PC-3 (cell line): Measurements from ENCODE around the gene SH3RF3.

Experiments
- EZH2 ChIP-seq: fragments of 300-600 bp; sonication (generic); IDR thresholded peaks from one replicate; pipeline ENCODE4 v1.6.1; 2017; ENCODE audit warnings: antibody characterized with exemption, mild to moderate bottlenecking, low read length; ENCODE audit not compliant: unreplicated experiment
- TF ChIP-seq, protein P1 (sequence below): fragments of 300-600 bp; sonication (generic); conservative IDR thresholded peaks from 2 replicates; pipeline ENCODE4 v1.5.1; 2017; ENCODE audit warnings: antibody characterized with exemption, low read depth, mild to moderate bottlenecking, low read length

GRCh38 chr2:109212836-109213563, 84.0 kb downstream of the SH3RF3 start:
- TF ChIP-seq, protein P1, sequence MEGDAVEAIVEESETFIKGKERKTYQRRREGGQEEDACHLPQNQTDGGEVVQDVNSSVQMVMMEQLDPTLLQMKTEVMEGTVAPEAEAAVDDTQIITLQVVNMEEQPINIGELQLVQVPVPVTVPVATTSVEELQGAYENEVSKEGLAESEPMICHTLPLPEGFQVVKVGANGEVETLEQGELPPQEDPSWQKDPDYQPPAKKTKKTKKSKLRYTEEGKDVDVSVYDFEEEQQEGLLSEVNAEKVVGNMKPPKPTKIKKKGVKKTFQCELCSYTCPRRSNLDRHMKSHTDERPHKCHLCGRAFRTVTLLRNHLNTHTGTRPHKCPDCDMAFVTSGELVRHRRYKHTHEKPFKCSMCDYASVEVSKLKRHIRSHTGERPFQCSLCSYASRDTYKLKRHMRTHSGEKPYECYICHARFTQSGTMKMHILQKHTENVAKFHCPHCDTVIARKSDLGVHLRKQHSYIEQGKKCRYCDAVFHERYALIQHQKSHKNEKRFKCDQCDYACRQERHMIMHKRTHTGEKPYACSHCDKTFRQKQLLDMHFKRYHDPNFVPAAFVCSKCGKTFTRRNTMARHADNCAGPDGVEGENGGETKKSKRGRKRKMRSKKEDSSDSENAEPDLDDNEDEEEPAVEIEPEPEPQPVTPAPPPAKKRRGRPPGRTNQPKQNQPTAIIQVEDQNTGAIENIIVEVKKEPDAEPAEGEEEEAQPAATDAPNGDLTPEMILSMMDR, result no peak
- no peak for TF ChIP-seq EZH2
